NB4 (cell line): ENCODE measurements around the gene GGT5.
"Not testable (repeated sequence)": the region's sequence is repeated elsewhere in the genome, so short reads cannot be mapped to it uniquely, and the experiment has no call there.

Source experiments
- CTCF ChIP-seq: IDR thresholded peaks from one replicate; pipeline ENCODE4 v1.5.1; 2012; ENCODE audit warnings: low read depth, low read length
- MAX ChIP-seq: IDR thresholded peaks from 2 replicates; pipeline ENCODE4 v1.6.1; 2011; ENCODE audit warnings: low read depth, low read length
- MYC ChIP-seq: IDR thresholded peaks from 2 replicates; pipeline ENCODE4 v1.6.1; 2011; ENCODE audit warnings: low read depth, low read length
- POLR2A ChIP-seq: IDR thresholded peaks from 2 replicates; pipeline ENCODE4 v1.6.1; 2011; ENCODE audit warnings: mild to moderate bottlenecking; ENCODE audit not compliant: insufficient read length; ENCODE audit errors: extremely low read depth

DNA sequence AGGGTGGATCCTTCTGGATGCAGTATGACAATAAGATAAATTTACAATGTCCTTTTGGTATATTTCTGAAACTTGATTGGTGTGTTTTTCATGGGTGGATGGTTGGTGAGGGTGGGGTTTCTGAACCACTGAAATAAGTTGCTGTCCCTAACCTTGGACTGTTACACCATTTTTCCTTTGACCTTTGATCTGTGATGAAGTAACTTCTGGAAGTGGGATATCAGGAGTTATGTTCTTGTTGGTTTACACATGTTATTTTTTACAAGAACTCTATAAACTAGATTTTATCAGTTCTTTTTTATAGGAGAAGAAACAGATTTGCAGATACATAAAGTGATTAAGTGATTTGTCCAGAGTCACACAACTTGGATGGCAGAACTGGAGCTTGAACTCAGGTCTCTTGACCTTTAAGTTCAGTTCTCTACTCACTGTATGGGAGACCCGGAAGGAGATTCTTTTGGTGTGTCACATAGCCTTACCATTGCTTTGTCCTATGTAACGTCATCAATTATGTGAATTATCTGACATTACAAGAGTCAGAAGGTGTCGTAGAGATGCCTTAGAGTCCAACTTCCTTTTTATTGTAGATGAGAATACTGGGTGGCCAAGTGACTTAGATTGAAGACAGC is 47.4 kb upstream of the GGT5 start:
- TF ChIP-seq CTCF, POLR2A, MAX, MYC: not testable (repeated sequence)
